Lung (tissue), 12 donors: Measurements from ENCODE around the gene ESYT3. TPM values are rescaled to one million over a fixed set of nuclear protein-coding genes. Genes with fewer than 3 reads are reported as not detected.

ENCODE experiments used
- ATAC-seq: fragments of 200-7000 bp; cut with Tn5 transposase; one replicate; pipeline ENCODE4 v1.9.1; 2020; ENCODE audit warnings: moderate number of reproducible peaks; ENCODE audit not compliant: insufficient read depth, low FRiP score
- DNase-seq, 3 donors: peaks; one replicate each; pipeline ENCODE4 v3.0.0-alpha.2; 2013 to 2017
- H3K27ac ChIP-seq, 2 donors: one replicate each; pipeline ENCODE4 v1.5.1; 2013; ENCODE audit warnings: mild to moderate bottlenecking in 2 of 2, moderate library complexity in 2 of 2, control low read depth in 1 of 2, inconsistent platforms in 1 of 2, low read depth in 1 of 2, low read length in 1 of 2
- H3K27me3 ChIP-seq, 3 donors: one replicate each; pipeline ENCODE4 v1.5.1; 2013; ENCODE audit warnings: low read length in 2 of 3; ENCODE audit not compliant: control insufficient read depth in 3 of 3, insufficient read depth in 3 of 3
- H3K36me3 ChIP-seq, 4 donors: one replicate each; pipeline ENCODE4 v1.5.1; 2013; ENCODE audit warnings: low read length in 4 of 4, mild to moderate bottlenecking in 1 of 4, moderate library complexity in 1 of 4; ENCODE audit not compliant: control insufficient read depth in 4 of 4, insufficient read depth in 4 of 4
- H3K4me1 ChIP-seq, 5 donors: one replicate each; pipeline ENCODE4 v1.5.1; 2013; ENCODE audit warnings: low read length in 5 of 5, mild to moderate bottlenecking in 2 of 5, moderate library complexity in 1 of 5; ENCODE audit not compliant: control insufficient read depth in 5 of 5, insufficient read depth in 5 of 5
- H3K4me3 ChIP-seq: one replicate; pipeline ENCODE4 v1.5.1; 2013; ENCODE audit warnings: mild to moderate bottlenecking, control low read depth, moderate library complexity
- H3K9ac ChIP-seq, 2 donors: one replicate each; pipeline ENCODE4 v1.5.1; 2013; ENCODE audit warnings: low read length in 2 of 2, control low read depth in 1 of 2; ENCODE audit not compliant: insufficient read depth in 1 of 2
- H3K9me3 ChIP-seq, 4 donors: one replicate each; pipeline ENCODE4 v1.5.1; 2013; ENCODE audit warnings: low read length in 3 of 4, mild to moderate bottlenecking in 1 of 4, moderate library complexity in 1 of 4; ENCODE audit not compliant: control insufficient read depth in 4 of 4, insufficient read depth in 3 of 4
- WGBS, 2 donors: extraction: QIAGEN DNeasy Blood & Tissue Kit; methylation state at CpG; one replicate each; pipeline ENCODE4 v1.1.7; 2013; 5-methylcytosine and 5-hydroxymethylcytosine counted together
- polyA plus RNA-seq, 2 donors: library from polyadenylated mRNA; stranded (reverse); fragments of 200-250 nt; gene quantifications; one replicate each; pipeline ENCODE4 v1.2.1, GENCODE V29; 2013
- total RNA-seq, 2 donors: library from RNA; depleted of rRNA in 1 of 2; stranded (reverse); fragments of >200 nt in 1 of 2; gene quantifications; one replicate each; pipeline ENCODE4 v1.2.1, GENCODE V29; 2014 to 2021
- TF ChIP-seq, protein P1 (sequence below): IDR thresholded peaks from 2 replicates; pipeline ENCODE4 v1.5.1; 2012; ENCODE audit warnings: mild to moderate bottlenecking; ENCODE audit errors: control extremely low read depth, extremely low read depth
- donor health status: control.
- donor health status: control.
- donor health status: Bipolar disorder and iron deficiency.
- donor health status: healthy.
- donor health status: DM: yes; HTN: yes; CAD: no.

ESYT3 gene
- total and polyA plus RNA-seq, 4 donors = 5.7 to 71.0 (median 27.0) TPM

DNA sequence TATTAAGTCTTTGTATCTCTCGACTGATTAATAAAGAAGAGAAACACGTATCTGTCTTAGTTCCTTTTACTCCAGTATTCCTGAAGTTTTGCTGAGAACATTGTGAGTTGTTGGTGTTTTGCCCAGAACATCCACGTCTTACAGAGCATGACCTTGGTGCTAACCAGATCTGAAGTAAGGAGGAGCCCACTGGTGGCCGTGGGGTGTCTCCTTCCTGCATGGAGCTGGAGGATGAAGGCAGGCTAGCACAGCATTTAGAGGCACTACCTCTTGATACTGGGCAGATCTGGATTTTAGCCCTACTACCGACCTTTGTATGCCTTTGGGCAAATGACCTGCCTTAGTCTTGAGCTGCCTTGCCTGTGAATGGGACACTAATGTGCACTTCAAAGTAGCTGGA lies 28.9 kb upstream of the ESYT3 start:
- DNase-seq = no peak
- TF ChIP-seq, protein P1, sequence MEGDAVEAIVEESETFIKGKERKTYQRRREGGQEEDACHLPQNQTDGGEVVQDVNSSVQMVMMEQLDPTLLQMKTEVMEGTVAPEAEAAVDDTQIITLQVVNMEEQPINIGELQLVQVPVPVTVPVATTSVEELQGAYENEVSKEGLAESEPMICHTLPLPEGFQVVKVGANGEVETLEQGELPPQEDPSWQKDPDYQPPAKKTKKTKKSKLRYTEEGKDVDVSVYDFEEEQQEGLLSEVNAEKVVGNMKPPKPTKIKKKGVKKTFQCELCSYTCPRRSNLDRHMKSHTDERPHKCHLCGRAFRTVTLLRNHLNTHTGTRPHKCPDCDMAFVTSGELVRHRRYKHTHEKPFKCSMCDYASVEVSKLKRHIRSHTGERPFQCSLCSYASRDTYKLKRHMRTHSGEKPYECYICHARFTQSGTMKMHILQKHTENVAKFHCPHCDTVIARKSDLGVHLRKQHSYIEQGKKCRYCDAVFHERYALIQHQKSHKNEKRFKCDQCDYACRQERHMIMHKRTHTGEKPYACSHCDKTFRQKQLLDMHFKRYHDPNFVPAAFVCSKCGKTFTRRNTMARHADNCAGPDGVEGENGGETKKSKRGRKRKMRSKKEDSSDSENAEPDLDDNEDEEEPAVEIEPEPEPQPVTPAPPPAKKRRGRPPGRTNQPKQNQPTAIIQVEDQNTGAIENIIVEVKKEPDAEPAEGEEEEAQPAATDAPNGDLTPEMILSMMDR = no peak
- Histone ChIP-seq H3K27ac (no peak overlapping the region), H3K9me3 (peaks cover 0 to 2% (median 0%) of the 10 kb centered on the region in 4 donors), H3K4me3 (no peak overlapping the region), H3K27me3 (no peaks in the 10 kb centered on the region), H3K36me3 (peaks cover 0 to 19% (median 5%) of the 10 kb centered on the region in 4 donors), H3K4me1 (peaks cover 0 to 1% (median 0%) of the 10 kb centered on the region in 5 donors), H3K9ac (no peak overlapping the region)
- ATAC-seq = no peak
- WGBS, 2 donors = 89 to 92% methylated on average over 5 of the region's 5 CpGs

DNA sequence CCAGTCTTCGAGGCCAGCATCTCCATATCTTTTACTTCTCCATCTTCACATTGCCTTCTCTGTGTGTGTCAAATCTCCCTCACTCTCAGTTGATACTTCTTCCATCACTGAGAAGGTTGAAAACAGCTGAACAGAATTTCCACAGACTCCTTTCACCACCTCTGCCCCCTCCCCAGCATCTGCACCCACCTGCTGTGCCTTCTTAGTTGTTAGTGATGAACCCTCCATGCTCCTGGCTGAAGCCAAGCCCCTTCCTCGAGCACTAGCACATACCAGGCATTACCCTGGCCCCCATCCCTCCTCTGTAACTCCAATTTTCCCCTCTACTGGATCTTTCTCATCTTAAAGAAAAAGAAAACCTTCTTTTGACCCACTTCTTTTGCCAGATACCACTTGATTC lies 27.8 kb upstream of the ESYT3 start:
- 77 to 79% methylated on average over 2 of the region's 2 CpGs for WGBS, 2 donors
- no peak for ATAC-seq
- peaks cover 0 to 2% (median 0%) of the 10 kb centered on the region in 4 donors for H3K9me3 ChIP-seq
- no peak overlapping the region for H3K4me3 ChIP-seq
- TF ChIP-seq, protein P1 = no peak
- no peaks in the 10 kb centered on the region for H3K27me3 ChIP-seq
- no peak overlapping the region for H3K27ac ChIP-seq
- no peak overlapping the region for H3K9ac ChIP-seq
- peaks cover 0 to 16% (median 5%) of the 10 kb centered on the region in 4 donors for H3K36me3 ChIP-seq
- DNase-seq = no peak
- peaks cover 0 to 1% (median 0%) of the 10 kb centered on the region in 5 donors for H3K4me1 ChIP-seq

GRCh38 chr3:138407236-138407907 lies 27.0 kb upstream of the ESYT3 start:
- H3K4me1 ChIP-seq = no peaks in the 10 kb centered on the region
- peaks cover 0 to 11% (median 4%) of the 10 kb centered on the region in 4 donors for H3K36me3 ChIP-seq
- WGBS, 2 donors = 86 to 98% methylated on average over 3 of the region's 3 CpGs
- no peak overlapping the region for H3K9ac ChIP-seq
- H3K9me3 ChIP-seq = peaks cover 0 to 2% (median 0%) of the 10 kb centered on the region in 4 donors
- TF ChIP-seq, protein P1 = no peak
- no peak overlapping the region for H3K27ac ChIP-seq
- H3K4me3 ChIP-seq = no peak overlapping the region
- H3K27me3 ChIP-seq = no peaks in the 10 kb centered on the region
- DNase-seq (no peak), ATAC-seq (no peak)
